GM21723 (cell line): ENCODE data around the gene RGPD6.
A peak's percentile ranks its signal among the peaks of the same experiment; 100 is the strongest.
"Not testable (repeated sequence)": the region's sequence is repeated elsewhere in the genome, so short reads cannot be mapped to it uniquely, and the experiment has no call there.

ENCODE experiments used
- ATAC-seq: cut with Tn5 transposase; IDR thresholded peaks from one replicate; pipeline ENCODE4 v1.9.1; 2021; ENCODE audit warnings: mild to moderate bottlenecking, moderate library complexity; ENCODE audit not compliant: unreplicated experiment

Gene RGPD6

GRCh38 chr2:110576763-110577416 is at the start of gene RGPD6:
Gene RGPD6, minus strand, starts transcription at chr2:110577222. Its CDS starts 198 bp downstream, at chr2:110577024.
- ATAC-seq: peak; percentile 99

GRCh38 chr2:110619326-110619939 is 42.4 kb upstream of the RGPD6 start:
- ATAC-seq: not testable (repeated sequence)

GRCh38 chr2:110613927-110614326 is 36.9 kb upstream of the RGPD6 start:
- ATAC-seq: not testable (repeated sequence)

GRCh38 chr2:110610613-110611250 is 33.7 kb upstream of the RGPD6 start:
- ATAC-seq: peak; percentile 43

- peak; percentile 51 for ATAC-seq
Observed at GRCh38 chr2:110609843-110610612, 33.0 kb upstream of the RGPD6 start.

GRCh38 chr2:110608788-110609502 is 31.9 kb upstream of the RGPD6 start:
- not testable (repeated sequence) for ATAC-seq

- ATAC-seq: not testable (repeated sequence)
Observed at GRCh38 chr2:110605057-110605456, 28.0 kb upstream of the RGPD6 start.

- not testable (repeated sequence) for ATAC-seq
Observed at GRCh38 chr2:110603917-110604591, 27.0 kb upstream of the RGPD6 start.

GRCh38 chr2:110602139-110602538 is 25.1 kb upstream of the RGPD6 start:
- ATAC-seq: not testable (repeated sequence)

- ATAC-seq: not testable (repeated sequence)
Observed at GRCh38 chr2:110591973-110592372, 15.0 kb upstream of the RGPD6 start.

- ATAC-seq: not testable (repeated sequence)
Observed at GRCh38 chr2:110589677-110590330, 12.8 kb upstream of the RGPD6 start.

- ATAC-seq: not testable (repeated sequence)
Observed at GRCh38 chr2:110588520-110588919, 11.5 kb upstream of the RGPD6 start.

GRCh38 chr2:110579216-110579965 is 2.4 kb upstream of the RGPD6 start:
- not testable (repeated sequence) for ATAC-seq

- peak; percentile 46 for ATAC-seq
Observed at GRCh38 chr2:110578429-110578828, 1.4 kb upstream of the RGPD6 start.

- peak; percentile 90 for ATAC-seq
Observed at GRCh38 chr2:110499755-110500377, 77.2 kb downstream of the RGPD6 start.

GRCh38 chr2:110496027-110496426 is 81.0 kb downstream of the RGPD6 start:
- ATAC-seq: not testable (repeated sequence)

GRCh38 chr2:110494488-110494887 is 82.5 kb downstream of the RGPD6 start:
- ATAC-seq: not testable (repeated sequence)

- not testable (repeated sequence) for ATAC-seq
Observed at GRCh38 chr2:110488991-110489390, 88.0 kb downstream of the RGPD6 start.
